ENCODE data around the gene LGALS3.

Gene LGALS3

DNA sequence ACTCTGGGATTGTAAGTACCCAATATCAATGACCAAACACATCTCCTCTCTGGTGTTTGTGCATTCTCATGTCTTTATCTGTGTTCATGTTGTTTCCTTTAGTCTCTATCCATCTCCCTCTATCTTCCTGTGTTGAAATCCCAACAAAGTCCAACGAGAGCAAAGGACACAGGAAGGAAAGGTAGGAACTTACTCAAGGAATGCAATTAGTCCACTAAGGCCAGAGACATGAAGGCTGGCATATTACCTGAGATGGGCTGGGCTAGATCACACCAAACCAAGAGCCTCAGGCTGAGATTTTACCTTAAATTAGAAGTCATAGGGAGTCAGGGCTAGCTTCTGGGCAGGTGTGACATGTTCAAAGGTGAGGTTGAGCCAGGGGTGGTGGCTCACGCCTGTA is 14.3 kb upstream of the LGALS3 start:
- DNase-seq (ENCODE audit: low read depth in 2 of 2), result no peak

- DNase-seq (ENCODE audit: low read depth in 2 of 2), result no peak
Observed at GRCh38 chr14:55115460-55115859, 13.6 kb upstream of the LGALS3 start.

- no peak for DNase-seq (ENCODE audit: low read depth in 2 of 2)
Observed at GRCh38 chr14:55115861-55116245, 13.2 kb upstream of the LGALS3 start.

DNA sequence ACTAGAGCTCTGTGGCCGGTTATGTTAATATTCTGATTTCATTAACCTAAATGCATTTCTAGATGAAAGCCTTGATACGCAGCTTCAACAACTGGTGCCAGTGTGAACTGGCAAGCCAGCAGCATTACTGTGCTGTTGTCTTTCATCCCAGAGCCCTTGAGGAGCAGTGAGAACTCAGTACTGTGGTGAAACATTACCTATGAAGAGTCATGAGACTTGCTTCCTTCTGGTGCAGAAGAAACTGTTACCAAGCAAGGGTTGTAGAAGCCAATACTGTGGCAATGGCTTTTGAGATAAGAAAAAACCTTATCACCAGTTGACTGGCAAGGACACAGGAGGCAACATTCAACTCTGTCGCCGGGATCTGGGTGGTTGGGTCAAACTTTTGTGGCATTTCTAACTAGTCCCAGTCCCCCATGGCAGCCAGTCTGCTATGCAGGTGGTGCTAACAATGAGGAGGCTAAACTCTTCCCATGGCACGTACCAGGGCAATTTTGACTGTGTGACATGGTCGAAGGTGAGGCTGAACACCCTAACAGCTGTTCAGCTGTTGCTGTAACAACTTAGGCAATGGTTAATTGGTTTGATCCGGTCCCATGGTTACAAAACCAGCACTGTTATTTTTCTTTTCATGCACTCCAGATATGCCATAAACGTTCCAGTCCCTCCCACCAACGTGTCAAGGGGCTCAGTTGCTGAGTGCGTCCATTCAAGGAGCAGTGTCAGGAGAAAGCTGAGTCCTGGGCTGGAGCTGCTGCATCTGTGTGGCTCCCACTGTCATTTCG is 12.6 kb upstream of the LGALS3 start:
- DNase-seq (ENCODE audit: low read depth in 2 of 2), result no peak

- DNase-seq (ENCODE audit: low read depth in 2 of 2), result no peak
Observed at GRCh38 chr14:55117803-55118441, 11.1 kb upstream of the LGALS3 start.

- no peak for DNase-seq (ENCODE audit: low read depth in 2 of 2)
Observed at GRCh38 chr14:55118761-55119160, 10.3 kb upstream of the LGALS3 start.

- DNase-seq (ENCODE audit: low read depth in 2 of 2), result no peak
Observed at GRCh38 chr14:55120571-55121495, 8.2 kb upstream of the LGALS3 start.

DNA sequence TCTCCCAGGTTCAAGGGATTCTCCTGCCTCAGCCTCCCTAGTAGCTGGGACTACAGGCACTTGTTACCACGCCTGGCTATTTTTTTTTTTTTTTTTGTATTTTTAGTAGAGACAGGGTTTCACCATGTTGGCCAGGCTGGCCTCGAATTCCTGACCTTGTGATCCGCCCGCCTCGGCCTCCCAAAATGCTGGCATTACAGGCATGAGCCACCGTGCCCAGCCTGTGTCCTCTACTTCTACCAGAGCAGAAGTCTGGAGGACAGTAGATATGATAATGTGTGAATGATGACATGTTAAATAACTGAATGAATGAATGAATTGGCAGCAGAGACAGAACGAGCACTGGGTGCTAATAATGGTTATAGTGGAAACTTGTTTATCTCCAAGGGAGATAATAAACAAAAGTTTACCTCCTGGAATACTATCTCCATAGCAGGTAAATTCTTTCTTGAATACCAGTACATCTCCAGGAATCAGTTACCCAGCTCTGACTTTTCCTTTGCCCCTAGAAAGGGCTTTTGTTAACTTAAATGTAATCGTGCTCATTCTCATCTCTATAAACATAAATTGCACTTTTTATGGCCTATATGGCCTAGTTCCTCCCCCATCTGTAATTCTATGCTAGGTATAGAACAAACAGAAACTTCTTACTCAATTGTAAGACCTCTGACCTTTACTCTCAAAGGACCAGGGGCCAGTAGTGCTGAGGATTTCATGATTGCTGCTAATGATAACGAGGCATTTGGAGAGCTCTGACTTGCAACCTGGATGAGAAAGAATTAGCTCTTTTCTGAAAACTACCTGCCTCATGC is 7.2 kb upstream of the LGALS3 start:
- no peak for DNase-seq (ENCODE audit: low read depth in 2 of 2)

- DNase-seq (ENCODE audit: low read depth in 2 of 2), result no peak
Observed at GRCh38 chr14:55122440-55122986, 6.5 kb upstream of the LGALS3 start.

DNA sequence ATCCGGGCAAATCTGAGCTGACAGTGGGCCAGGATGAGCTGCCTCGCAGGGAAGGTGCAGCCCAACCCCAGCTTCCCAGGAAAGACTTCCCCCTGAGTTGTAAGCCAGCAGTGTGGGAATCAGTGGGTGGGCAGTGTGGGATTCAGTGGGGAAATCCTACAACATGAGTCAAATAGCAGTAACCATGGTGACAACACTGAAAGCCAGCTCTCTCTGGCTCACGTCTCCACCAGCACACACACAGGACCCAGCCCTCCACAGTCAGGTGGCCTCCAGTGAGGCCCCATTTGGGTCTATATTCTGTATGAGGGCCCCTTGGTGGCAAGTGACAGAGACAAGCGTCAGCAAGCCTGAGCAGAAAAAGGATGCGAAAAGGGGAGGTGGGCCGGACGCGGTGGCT is 6.0 kb upstream of the LGALS3 start:
- DNase-seq (ENCODE audit: low read depth in 2 of 2), result no peak

GRCh38 chr14:55123852-55124639 is 5.0 kb upstream of the LGALS3 start:
- no peak for DNase-seq (ENCODE audit: low read depth in 2 of 2)

GRCh38 chr14:55124774-55125386 is 4.2 kb upstream of the LGALS3 start:
- no peak for DNase-seq (ENCODE audit: low read depth in 2 of 2)

- no peak for DNase-seq (ENCODE audit: low read depth in 2 of 2)
Observed at GRCh38 chr14:55125403-55125802, 3.6 kb upstream of the LGALS3 start.

DNA sequence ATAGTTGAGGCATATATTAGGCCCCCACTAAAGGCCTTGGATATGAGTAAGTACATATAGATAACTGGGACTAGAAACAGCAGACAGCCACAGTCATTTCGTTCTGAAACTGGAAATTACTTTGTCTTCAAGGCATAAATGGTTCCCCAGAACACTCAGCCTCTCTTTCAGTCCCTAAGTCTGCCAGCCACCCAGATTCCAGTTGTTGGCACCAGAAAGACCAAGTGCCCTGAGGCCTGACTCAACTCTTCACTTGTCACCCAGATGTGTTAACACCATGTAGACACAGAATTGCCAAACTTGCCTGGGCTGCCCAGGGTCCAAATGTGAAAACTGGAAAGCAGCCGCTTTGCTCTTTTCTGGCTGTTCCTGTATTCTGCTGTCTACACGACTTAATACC is 3.0 kb upstream of the LGALS3 start:
- no peak for DNase-seq (ENCODE audit: low read depth in 2 of 2)

- DNase-seq (ENCODE audit: low read depth in 2 of 2), result no peak
Observed at GRCh38 chr14:55126932-55127459, 2.1 kb upstream of the LGALS3 start.

GRCh38 chr14:55127460-55127951 is 1.5 kb upstream of the LGALS3 start:
- DNase-seq (ENCODE audit: low read depth in 2 of 2), result no peak

GRCh38 chr14:55128386-55129085 is 516 bp upstream of the LGALS3 start:
- no peak for DNase-seq (ENCODE audit: low read depth in 2 of 2)

- no peak for DNase-seq (ENCODE audit: low read depth in 2 of 2)
Observed at GRCh38 chr14:55129428-55130195, 560 bp downstream of the LGALS3 start.
